SH-SY5Y (cell line): Measurements from ENCODE around the gene HS1BP3.

Source experiments
- GATA2 ChIP-seq: IDR thresholded peaks from 2 replicates; pipeline ENCODE4 v1.6.1; 2011; ENCODE audit warnings: mild to moderate bottlenecking, low read depth, low read length
- GATA3 ChIP-seq: IDR thresholded peaks from 2 replicates; pipeline ENCODE4 v1.6.1; 2011; ENCODE audit warnings: low read depth, mild to moderate bottlenecking, low read length, moderate library complexity

HS1BP3 gene

DNA sequence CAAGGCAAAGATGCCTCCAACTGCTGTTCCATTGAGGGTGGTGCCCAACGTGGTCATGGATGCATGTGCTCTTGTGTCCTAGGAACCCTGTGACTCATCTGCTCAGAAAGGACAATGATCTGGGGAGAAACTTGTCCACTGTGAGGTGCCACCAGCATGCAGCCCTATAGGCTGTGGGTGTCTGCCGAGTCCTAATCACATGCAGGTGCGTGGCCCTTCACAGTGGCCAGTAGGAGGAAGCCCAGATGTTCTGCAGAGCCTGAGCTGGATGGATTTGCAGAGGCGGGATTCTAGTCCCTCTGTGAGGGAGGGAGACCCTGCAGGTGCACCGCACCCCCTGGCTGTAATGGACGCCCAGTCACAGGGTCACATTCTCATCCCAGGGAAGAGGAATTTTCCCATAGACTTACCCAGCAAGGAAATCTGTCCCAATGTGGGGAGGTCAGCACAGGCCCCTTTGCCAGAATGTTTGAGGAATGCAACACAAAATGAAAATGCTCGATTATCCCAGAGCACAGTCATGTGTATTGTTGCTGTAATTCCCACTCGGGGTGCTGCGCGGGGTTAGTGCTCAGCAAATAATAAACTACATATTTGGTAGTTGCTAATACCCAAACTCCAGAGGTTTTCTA, 30.0 kb upstream of the HS1BP3 start:
- TF ChIP-seq GATA3 (no peak), GATA2 (no peak)

DNA sequence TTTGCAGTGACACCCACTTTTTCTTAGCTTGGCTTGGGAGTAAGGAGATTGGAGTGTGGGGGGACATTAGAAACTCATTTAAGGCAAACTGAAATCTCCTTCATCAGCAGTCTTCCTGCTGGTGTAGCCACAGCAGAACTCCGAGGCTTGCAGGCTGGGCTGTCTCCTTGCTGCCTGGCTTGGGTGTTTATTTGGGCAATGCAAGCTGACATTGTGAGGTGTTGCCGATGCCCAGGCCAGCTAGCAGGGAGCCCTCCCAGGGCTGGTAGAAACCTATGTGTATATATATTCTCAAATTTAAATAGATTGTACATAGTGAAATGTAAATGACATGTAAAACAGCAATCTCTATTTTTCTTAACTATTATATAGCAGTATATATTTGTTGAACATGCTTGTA, 27.9 kb upstream of the HS1BP3 start:
- TF ChIP-seq GATA3 = no peak
- no peak for TF ChIP-seq GATA2

DNA sequence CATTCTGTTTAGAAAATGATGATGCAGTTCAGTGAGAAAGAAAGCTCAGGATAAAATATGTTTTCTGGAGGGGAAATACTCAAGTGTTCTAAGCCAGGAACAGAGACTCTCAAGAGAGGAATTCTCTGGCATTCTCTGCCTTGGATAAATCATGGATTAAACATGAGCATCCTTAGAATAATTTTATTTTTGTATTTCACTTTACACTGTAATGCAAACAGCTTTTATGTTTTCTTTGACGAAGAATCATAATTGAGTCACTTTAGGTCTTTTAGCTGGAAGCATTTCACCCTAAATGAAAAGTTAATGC, 27.1 kb upstream of the HS1BP3 start:
- TF ChIP-seq GATA2 = no peak
- TF ChIP-seq GATA3 = no peak

DNA sequence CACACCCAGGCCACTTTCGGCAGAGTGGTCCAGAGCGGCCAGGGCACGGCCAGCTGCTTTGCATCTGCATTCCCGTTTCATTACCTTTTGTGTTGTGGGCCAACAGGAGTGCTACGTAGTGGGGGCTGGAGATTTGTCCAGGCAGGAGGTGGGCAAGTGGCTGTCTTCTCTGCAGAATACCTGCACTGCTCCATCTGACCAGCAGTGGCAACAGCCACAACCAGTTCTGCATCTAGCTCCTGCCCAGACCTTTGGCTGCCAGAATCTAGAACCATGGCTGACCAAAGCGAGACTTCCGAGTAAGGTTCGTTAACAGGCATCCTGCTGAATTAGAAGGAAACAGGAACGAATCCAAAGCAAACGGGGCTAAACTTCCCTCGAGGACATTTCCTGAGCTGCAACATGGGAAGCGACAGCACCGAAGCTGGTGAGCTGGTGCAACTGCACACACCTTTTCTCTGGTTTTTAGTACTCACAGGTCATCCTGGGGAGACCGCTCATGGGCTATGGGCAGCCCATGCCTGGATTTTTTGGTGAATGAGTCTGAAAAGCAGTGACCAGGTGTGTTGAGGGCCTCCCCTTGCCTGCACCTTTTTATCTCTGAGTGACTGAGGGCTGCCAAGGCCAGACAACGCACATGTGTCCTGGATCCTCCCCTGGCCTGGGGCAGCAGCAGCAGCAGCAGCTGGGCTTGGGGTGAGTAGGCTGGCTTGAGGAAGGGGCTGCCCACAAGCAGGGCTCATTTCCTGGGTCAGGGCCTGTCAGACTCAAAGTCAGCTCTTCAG, 26.6 kb upstream of the HS1BP3 start:
- TF ChIP-seq GATA3 = no peak
- TF ChIP-seq GATA2 = no peak

DNA sequence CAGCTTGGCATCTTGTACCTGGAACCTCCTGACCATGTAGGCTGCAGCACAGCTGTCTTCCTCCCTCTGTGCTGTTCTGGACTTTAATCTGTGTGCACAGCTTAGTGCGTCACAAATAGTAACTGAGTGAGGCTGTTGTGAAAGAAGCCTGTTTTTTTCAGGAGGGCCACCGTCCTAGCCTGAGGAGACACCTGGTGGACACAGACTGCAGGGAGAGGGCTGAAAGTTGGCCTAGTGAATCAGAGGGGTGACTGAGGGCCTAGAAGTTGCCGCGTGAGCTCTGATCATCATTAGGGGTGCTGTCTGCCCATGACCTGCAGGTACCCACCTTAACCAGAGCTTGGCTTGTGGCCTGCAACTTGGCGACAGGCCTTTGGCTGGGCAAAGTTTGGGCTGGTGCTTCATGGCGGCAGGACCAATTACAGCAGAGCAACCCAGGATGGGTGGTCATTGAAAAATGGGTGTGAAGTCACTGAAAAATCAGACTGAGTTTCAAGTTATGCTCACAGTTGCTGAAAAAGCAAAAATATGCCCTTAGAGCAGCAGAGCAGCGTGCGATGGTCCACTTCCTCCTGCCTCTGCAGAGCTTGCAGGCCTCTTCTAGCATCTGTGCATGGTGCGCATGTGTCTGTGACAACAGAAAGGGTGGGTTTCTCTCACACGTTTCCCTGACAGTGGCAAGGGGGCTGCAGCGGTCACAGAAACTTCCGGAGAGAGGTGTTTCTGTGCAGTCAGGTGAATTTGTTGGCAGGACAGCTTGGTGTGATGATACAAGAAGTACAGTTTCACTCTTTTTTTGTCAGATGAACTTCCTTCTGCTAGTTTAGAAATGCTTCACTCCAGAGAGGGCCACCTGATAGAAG, 25.7 kb upstream of the HS1BP3 start:
- TF ChIP-seq GATA3 (no peak), GATA2 (no peak)

DNA sequence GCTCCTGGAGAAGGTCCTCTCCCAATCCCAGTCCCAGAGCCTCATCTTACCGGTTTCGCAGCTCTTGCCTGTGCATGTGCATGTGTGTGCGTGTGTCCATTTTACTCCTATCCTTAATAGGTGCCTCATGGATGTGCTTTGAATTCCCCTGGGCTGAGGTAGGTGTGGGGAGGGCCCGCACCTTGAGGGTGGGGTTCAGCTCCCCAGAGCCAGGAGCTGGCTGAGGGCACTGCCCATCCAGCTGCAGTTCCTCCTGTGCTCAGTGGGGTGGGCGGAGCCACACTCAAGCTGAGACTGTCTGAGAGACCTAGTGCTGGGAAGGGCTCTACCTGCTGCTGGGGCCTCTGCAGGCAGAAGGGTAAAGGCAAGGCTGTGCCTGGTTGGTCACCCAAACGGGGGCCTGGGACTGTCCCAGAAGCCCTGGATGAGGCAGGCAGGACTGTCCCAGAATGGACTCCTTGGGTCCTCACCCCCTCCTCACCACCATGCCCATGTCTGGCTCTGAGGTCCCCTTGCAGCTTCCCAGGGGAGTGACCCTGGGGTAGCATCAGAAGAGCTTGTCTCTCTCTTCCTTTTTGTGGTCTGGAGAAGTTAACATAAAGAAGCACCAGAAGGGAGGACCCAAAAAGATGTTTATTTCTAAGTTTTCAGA, 24.9 kb upstream of the HS1BP3 start:
- no peak for TF ChIP-seq GATA3
- no peak for TF ChIP-seq GATA2

DNA sequence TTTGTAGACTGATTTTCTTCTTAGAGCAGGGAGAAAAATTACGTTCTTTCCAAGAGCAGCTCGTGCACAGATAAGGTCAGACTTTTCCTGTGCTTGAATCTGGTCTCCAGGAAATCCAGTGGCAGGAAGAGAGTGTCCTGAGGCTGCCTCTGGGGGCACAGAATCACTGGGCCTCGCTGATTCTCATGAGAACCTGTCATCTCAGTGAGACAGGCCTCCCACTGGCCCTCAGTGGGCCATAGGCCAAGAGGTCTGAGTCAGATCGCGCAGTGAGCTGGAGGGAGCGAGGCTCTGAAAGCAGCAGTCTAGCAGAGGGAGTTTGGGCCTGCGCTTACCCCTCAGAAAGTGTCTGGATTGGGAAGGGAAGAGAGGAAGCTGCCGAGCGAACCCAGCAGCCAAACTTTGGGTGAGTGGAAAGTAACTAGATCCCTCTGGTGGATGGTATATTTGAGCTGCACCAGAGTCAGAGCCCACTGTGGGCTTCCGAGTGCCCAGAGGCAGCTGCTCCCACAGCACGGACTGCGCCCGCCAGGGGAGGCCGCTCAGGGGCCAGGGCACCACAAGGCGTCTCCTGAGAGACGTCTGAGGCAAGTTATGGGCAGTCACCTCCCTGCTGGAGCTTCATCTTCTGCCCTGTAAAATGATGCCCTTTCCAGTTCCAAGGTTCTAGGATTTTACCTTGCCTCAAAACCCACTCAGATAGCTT, 24.2 kb upstream of the HS1BP3 start:
- TF ChIP-seq GATA2 (no peak), GATA3 (no peak)

DNA sequence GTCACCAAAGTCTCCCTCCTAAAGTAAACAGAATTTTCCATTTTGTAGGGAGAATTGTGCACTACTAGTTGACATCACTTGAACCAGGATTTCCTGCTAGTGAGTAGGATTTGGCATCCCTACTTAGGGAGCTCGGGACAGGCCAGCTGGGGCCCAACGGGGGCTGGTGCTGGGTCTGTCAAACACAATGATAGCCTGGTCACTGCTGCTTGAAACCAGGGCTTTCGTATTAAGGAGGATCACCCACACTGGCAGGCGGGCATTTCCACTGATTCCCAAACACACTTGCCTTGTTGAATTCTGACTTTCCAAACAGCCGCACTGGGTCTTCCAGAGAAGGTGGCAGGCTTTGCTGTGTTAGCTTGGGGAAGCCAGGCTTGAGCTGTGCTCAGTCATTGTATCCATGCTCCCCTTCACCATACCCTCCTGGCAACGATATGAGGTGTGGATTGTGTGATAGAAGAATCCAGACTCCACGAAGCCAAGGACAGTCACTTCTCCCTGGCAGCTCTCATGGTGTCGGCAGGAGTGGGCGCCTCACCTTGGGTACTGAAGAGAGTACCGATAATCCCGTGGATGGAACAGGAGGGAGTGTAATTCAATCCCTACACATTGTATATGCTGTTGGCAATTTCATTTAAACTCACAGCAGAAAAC, 23.5 kb upstream of the HS1BP3 start:
- TF ChIP-seq GATA2 (no peak), GATA3 (no peak)

DNA sequence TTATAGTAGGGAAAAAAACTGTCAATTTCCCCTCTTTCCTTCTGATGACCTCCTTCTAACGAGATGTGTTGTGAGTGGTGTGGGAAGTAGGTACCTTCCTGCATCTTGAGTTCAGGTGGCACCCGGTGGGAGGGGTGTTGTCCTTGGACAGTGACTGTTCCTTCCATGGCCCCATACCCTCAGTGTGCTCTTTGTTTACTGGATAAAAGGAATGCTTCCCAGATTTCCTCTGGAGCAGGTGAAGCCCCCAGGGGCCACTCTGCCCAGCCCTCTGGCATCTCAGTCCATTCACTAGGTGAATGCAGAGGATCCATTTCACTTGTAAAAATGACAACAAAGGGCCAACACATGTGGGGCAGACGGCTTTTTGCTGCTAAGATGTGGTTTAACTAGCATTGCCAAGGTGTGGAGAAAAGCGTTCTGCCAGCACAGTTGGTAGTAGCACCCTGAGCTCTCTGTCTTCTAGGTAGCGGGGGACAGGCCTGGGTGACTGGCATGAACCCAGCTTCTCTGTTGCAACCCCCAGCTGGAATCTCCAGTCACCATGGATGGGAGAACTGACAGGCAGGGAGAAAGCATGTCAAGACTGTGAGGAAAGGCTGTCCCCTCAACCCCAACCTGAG, 22.9 kb upstream of the HS1BP3 start:
- TF ChIP-seq GATA2 (no peak), GATA3 (no peak)

DNA sequence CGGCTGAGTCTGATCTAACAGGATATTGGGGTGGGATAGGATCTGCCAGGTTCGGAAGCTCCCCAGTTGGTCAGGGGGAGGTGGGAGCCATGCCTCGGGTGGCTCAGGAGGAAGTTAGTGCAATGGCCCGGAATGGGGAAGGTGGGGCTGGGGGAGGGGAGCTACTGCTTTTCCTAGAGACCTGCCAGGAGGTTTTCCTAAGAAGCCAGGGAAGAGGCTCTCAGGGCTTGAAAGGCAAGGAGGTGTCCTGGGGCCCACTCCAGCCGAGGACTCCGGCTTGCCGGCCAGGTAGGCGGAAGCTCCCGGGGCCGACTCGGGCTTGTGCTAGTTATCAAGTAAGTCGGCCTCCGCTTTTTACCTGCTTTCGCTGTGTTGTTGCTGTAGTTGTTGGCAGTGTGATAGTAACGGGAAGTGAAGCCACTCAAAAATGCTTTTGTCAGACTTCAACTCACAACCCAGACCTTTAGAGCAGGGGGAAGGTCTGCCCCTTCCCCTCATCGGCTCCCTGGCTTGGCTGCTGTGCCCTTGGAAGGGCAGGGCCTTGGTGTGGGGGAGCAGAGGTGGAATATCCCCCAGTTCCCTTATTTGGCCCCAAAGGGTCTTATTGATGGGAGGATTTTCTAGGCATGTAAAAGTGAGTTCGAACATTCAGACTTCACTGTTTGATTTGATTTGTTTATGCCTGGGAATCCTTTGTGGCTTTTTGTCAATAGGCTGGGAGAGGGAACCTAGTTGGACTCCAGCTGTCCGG, 21.5 kb upstream of the HS1BP3 start:
- TF ChIP-seq GATA3 = no peak
- no peak for TF ChIP-seq GATA2

DNA sequence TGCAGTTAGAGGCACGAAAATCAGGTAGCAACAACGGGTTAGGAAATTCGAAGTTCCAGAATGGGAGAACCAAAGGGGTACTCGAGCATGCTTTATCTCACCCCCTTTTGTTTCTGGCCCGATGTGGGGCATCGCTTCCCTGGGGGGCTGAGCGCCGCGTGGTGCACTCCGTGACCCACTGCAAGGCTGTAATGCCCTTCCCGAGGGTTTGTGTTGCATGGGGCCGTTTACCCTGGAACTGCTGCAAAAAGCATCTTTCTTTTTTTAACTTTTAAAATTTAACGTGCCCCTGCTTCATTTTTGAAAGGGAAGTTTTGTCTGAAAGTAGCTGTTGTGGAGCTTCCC, 20.8 kb upstream of the HS1BP3 start:
- TF ChIP-seq GATA2 (no peak), GATA3 (no peak)

DNA sequence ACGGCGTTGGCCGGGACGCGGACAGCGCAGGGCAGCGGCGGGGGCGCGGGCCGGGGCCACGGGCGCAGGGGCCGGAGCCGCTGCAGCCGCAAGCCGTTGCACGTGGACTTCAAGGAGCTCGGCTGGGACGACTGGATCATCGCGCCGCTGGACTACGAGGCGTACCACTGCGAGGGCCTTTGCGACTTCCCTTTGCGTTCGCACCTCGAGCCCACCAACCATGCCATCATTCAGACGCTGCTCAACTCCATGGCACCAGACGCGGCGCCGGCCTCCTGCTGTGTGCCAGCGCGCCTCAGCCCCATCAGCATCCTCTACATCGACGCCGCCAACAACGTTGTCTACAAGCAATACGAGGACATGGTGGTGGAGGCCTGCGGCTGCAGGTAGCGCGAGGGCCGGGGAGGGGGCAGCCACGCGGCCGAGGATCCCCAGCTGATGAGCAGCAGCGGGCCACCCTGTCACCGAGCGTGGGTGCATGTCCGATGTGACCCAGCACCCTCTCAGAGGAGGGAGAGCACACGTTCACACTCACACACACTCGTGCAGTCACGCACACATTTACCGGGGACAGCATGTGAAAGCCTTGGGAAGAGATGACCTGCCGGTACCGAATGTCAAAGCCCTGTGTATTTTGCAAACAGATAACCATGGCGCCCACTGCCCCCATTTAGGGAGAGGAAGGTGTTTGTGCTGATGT, 20.3 kb upstream of the HS1BP3 start:
- TF ChIP-seq GATA3 (no peak), GATA2 (no peak)
